HS-27A (cell line): ENCODE data around the gene SPATA45.
"Not testable (repeated sequence)": the region's sequence is repeated elsewhere in the genome, so short reads cannot be mapped to it uniquely, and the experiment has no call there.

ENCODE experiments used
- DNase-seq: peaks from one replicate; pipeline ENCODE4 v3.0.0-alpha.2; 2012; ENCODE audit warnings: low read depth, missing footprints

Gene SPATA45

DNA sequence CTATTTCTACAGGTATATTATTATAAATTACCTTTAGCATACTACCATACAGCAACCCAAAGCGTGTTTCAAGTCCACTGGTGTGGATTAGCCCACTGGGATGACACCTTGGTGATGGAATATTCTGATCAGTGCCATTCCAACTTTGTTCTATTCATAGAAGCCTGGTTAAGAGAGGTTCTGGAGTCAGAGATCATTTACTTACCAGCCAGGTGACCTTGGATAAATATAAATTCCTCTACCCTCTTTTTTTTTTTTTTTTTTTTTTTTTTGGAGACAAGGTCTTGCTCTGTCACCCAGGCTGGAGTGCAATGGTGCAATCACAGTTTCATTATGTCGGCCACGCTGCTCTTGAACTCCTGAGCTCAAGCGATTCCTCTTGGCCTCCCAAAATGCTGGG is at the start of gene SPATA45:
SPATA45 (minus strand) TSS at position 101 of the 400 bp plus-strand sequence. CDS start 11,500 bp downstream, outside the sequence.
- DNase-seq, result no peak

DNA sequence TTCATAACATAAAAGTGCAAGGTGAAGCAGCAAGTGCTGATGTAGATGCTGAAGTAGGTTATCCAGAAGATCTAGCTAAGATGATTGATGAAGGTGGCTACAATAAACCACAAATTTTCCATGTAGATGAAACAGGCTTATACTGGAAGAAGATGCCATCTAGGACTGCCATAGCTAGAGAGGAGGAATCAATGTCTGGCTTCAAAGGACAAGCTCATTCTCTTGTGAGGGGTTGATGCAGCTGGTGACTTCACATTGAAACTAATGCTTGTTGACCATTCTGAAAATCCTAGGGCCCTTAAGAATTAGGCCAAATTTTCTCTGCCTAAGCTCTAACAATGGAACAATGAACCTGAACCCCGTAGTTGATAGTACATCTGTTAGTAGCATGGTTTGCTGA is 44.7 kb upstream of the SPATA45 start:
- DNase-seq, result no peak

GRCh38 chr1:212884592-212884991 is 37.1 kb upstream of the SPATA45 start:
- no peak for DNase-seq

DNA sequence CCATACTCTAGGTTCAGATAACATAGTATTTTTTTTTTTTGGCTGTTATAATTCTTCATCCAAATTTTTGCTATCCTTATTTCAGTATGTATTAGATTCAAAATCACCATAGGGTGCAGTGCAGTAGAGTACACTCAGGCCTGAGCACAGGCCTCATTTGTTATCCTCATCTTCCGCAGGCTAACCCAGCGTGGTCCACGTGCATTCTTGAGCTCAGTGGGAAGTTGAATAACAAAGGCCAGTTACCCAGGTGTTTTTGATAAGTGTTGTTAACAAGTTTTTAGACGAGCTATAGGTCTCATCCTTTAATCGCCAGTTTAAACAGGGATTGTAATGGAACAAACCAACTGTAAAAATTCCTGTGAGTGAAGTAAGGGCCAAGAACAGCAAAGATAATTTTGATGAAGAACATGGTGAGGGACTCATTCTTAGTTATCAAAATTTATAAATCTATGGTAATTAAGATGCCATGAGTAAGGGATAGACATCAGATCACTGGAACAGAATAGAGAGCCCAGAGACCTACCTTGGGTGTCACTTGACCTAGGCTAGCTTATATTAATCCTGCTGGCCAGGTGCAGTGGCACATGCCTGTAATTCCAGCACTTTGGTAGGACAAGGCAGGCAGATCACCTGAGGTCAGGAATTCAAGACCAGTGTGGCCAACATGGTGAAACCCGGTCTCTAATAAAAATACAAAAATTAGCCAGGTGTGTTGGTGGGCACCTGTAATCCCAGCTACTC is 32.7 kb upstream of the SPATA45 start:
- no peak for DNase-seq

- no peak for DNase-seq
These were observed 31.0 kb upstream of the SPATA45 start for GRCh38 chr1:212878418-212878817.

- no peak for DNase-seq
These were observed 26.1 kb upstream of the SPATA45 start for GRCh38 chr1:212873518-212873917.

DNA sequence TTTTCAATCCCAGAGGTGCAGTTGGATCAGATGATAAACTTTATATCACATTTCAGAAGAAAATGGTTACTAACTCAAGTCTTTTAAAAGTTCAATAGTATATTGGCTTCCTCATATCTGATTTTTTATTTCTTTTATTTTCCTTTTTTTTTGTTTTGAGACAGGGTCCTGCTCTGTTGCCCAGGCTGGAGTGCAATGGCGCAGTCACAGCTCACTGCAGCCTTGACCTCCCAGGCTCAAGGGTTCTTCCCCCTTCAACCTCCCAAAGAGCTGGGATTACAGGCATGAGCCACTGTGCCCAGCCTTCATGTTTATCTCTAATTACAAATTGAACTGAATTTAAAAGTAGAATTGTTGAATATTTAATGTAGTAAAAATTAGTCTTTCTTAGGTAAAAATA is 24.5 kb upstream of the SPATA45 start:
- no peak for DNase-seq

DNA sequence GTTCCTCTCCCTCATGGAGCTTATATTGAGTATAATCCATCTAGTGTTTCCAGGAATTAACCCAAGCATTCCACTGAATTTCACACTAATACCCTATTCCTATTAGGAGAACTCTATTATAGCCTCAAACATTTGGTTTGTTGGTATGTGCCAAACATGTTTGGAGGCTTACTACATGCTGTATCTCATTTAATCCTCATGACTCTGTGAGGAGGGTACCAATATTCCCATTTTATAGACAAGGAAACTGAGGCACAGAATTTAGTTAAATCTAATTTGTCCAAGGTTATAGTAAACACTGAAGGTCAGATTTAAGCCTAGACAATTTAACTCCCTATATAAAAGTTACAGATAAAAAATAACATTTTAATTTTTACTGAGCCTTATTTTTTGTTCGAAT is 19.7 kb upstream of the SPATA45 start:
- no peak for DNase-seq

- DNase-seq, result no peak
These were observed 16.8 kb upstream of the SPATA45 start for GRCh38 chr1:212864201-212864600.

GRCh38 chr1:212863345-212863744 is 15.9 kb upstream of the SPATA45 start:
- not testable (repeated sequence) for DNase-seq

DNA sequence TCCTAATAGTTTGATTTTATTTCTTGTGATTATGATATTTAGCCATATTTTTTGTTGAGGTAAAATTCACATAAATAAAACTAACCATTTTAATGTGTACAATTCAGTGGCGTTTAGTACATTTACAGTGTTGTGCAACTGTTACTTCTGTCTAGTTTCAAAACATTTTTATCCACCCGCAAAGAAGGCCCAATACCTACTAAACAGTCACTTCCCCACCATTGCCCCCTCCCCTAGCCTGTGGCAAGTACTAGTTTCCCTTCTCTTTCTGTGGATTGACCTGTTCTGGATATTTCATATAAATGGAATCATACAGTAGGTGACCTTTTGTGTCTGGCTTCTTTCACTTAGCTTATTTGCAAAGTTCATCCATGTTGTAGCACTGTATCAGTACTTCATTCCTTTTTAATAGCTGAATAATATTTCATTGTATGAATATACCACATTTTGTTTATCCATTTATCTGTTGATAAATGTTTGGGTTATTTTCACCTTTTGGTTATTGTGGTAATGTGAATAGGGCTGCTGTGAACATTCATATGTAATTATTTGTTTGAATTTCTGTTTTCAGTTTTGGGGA is 14.8 kb upstream of the SPATA45 start:
- DNase-seq, result no peak

DNA sequence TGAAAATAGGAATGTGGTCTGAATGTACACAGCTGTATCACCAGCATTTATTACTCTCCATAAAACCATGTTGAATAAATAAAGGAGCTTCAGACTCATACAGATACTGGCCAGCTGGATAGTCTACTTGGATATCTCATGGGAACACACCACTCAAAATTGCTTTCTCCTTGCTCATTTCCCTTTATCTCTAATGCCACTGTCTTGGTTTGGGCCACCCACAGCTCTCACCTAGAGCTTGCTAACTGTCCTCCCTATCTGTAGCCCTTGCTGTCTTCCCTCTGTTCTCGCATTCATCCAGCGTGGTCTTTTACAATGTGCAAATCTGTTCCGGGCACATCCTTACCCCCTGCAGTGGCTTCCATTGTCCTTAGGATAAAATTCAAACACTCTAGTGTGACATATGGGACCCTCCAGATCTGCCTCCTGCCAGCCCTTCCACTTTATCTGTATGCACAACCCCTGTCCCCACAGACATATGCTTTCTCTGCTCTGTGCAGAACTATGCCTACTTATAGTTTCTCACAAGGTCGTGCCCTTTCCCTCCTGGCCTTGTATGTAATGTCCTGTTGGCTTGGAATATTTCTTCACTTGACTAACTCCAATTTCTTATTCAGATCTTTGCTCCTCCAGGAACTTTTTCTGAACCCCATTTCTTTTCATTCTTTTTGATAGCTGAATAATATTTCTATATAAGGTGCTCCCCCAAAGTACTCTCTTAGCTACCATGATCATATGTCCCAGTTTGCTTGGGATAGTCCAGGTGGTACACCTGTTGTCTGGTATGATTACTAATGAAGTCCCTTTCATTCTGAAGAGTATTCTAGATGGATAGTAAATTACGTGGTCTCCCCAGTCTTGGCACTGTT is 13.5 kb upstream of the SPATA45 start:
- no peak for DNase-seq

- no peak for DNase-seq
These were observed 11.2 kb upstream of the SPATA45 start for GRCh38 chr1:212858461-212859265.

DNA sequence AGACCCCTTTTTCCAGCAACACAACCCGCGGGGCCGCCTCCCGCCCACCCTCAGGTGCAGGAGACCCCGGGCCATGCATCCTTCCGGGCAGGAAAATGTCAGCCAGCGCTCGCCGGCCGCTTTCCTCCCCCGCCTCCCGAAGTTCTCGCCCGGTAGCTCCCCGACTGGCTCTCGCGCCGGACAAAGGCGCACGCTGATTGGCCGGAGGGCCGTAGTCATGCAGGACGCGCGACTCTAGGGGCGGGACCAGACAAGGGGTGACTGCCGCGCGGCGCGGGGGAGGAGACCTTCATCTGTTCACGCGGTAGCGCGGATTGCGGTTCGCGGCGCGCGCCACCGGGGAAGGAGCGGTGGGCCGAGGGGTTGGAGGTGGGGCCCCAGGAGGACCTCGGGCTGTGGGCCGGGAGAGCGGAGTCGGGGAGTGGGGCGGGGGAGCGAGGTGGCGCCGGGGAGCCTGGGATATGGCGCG is 10.6 kb upstream of the SPATA45 start, which contains the start of gene FLVCR1:
FLVCR1 (plus strand) TSS at position 284 of the 469 bp plus-strand sequence; CDS start at position 462, 178 bp downstream.
- DNase-seq, result peak; percentile 72

- no peak for DNase-seq
These were observed 9.3 kb upstream of the SPATA45 start for GRCh38 chr1:212856755-212857154.

DNA sequence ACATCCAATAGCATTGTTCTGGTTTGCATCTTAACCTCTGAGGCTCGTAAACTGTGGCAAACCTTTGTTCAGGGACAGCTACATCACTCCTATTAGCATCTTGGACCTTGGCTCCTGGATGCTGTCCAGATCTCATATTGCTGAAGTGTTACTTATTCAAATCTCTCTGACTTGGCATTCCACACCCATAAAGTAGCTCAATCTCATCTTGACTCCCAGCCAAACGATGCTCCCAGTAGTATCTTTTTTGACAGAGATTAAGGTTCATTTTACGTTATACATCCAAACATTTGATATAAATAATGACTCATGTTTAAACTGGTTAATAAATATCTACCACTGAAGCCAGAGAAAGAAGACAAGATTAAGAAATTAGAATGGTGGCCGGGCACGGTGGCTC is 6.2 kb upstream of the SPATA45 start:
- no peak for DNase-seq

DNA sequence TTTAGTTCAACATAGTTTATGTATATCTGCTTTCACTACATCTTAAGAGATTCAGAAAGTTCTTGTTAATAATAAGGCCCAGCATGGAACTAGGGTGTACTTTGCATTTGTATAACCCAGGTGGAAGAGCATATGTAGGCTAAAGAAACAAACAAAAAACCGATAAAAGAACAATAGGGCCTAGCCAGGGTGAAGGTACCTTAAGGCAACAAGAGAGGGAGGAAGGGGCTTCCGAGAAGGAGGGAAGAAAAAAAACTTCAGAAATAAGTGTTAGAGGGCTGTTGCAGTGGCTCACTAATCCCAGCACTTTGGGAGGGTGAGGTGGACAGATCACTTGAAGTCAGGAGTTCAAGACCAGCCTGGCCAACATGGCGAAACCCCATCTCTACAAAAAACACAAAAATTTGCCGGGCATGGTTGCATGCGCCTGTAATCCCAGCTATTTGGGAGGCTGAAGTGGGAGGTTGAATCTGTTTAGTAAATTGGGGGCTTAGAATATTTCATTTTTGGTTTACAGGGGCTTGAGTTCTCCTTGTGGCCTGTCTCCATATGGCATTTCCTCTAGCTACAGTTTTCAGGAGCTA is 4.7 kb upstream of the SPATA45 start:
- DNase-seq, result no peak

DNA sequence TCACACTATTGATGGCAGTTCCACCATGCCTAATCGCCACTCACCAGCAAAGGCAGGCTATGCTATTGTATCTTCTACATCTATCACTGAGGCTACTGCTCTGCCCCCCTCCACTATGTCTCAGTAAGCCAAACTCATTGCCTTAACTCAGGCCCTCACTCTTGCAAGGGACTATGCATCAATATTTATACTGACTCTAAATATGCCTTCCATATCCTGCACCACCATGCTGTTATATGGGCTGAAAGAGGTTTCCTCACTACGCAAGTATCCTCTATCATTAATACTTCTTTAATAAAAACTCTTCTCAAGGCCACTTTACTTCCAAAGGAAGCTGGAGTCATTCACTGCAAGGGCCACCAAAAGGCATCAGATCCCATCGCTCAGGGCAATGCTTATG is 2.9 kb downstream of the SPATA45 start:
- not testable (repeated sequence) for DNase-seq

- no peak for DNase-seq
These were observed 9.3 kb downstream of the SPATA45 start for GRCh38 chr1:212838145-212838544.

DNA sequence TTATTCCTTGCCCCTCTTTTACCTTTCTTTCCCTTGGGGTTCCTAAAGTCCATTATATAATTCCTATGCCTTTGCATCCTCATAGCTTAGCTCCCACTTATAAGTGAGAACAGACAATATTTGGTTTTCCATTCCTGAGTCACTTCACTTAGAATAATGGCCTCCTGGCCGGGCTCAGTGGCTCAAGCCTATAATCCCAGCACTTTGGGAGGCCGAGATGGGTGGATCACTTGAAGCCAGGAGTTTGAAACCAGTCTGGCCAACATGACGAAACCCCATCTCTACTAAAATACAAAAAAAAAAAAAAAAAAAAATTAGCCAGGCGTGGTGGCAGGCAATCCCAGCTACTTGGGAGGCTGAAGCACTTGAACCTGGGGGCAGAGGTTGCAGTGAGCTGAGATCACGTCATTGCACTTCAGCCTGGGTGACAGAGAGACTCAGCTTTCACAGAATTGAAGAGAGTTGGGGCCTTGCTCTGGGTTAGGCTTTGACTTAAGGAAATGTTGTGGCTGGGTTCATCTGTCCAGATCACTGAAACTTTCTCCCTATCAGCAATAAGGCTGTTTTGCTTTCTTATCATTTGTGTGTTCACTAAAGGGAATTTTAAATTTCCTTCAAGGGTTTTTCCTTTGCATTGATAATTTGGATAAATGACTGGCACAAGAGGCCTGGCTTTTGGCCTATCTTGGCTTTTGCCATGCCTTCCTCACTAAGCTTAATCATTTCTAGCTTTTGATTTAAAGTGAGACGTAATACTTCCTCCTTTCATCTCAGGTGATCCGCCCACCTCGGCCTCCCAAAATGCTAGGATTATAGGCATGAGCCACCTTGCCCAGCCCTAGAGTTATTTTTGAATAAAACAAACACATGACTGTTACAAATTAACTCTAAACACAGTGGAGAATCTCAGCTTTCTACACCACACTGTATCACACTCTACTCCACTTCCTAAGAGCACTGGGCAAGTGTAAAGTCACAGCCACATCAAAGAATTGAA is 13.9 kb downstream of the SPATA45 start:
- not testable (repeated sequence) for DNase-seq
